Measurements from ENCODE around the gene TTC7B. TPM values are rescaled to one million over a fixed set of nuclear protein-coding genes. Genes with fewer than 3 reads are reported as not detected.

TTC7B gene
- total RNA-seq, 1 donor from 2014 or later = 23.9 TPM

DNA sequence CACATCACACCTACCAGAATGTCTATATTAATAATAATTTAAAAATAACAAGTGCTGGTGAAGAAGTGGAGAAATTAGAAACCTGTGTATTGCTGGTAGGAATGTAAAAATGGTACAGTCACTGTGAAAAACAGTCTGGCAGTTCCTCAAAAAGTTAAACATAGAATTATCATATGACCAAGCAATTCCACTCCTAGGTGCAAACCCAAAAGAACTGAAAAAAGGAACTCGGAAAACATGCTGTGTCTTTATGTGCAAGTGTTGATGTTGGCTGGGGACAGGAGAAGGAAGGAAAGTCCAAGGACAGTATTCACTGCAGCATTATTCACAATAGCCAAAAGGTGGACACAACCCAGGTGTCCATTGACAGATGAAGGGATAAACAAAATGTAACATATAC is 146.5 kb downstream of the TTC7B start:
- DNase-seq = no peak

DNA sequence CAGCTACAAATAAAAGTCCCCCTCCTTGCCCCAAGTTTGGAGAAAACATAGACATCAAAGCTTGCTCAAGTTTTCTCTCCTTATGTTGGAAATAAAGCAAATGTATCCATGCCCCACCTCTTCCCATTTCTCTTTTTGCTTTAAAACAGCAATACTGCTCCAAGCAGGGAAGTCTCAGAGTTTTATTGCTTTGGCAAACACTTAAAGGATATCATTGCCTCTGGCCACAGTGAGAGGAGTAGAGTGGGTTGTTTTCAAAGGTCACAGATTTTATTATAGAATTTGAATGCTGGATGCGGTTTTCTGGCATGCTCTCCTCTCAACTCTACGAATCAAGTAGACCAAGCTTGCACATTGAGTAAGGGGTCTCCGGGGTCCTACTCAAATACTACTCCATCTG is 149.7 kb downstream of the TTC7B start:
- no peak for DNase-seq

DNA sequence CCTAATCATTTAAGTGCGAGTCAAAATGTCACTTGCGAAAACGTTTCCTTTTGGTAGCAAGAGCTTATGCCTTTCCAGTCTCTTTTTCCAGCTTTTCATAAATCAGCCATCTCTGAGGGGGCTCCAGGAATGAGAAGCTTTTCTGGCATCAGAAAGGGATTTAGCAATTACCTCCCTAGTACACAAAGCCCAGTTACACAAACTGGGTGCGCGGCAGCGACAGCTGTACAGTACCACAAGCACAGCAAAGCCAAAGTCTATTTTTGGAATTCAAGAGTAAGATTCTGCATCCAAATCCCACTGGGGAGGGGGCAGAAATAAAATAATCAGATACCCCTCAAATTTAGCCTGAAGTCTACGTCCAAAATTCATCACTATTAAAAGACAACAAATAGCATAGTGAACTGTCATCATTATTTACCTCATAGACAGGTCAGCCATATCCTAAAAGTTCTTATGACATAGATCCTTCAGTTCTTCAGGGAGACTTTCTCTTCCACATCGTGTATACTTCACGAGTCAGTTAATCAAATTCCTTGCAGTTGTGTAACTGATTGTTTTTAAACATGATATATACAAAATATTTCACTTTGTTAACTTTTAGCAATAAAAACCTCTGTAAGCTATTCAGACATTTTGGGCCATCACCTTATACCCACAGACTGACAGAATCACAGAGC is 150.8 kb downstream of the TTC7B start:
- DNase-seq = peak; percentile 86

DNA sequence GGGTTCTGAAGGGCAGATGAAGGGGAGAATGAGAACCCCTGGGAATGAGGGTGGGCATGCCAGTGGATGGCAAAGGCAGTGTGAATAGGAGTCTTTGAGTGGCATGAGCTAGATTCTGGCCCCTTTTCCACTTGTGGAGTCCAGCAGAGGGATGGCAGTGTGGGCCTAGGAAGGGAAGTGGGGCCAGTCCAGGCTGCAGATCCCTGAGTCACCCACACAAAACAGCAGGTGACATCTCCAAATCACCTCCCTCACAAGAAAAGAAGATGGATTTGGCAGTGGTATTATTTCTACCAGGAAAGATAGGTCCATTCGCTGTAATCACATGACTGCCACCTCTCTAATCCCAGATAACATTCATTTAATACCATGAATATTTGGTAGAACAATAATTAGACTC is 151.3 kb downstream of the TTC7B start:
- no peak for DNase-seq

DNA sequence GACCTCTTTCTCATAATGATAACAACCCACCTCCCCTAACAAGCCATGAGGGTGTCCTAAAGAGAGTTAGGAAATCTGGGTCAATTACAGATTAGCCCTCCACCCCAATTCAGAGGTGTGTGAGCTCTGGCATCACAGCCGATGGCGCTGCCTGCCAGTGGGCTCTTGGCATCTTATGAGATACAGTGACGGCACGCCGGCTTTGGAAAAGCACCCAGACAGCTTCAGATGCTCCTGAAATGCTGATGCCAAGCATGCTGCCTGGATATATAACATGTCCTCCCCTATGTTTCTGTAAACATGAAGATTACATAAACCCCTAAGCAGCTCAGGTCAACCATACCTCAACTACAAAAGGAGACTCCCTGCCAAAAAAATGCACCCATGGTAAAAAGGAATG is 152.6 kb downstream of the TTC7B start:
- DNase-seq = no peak

DNA sequence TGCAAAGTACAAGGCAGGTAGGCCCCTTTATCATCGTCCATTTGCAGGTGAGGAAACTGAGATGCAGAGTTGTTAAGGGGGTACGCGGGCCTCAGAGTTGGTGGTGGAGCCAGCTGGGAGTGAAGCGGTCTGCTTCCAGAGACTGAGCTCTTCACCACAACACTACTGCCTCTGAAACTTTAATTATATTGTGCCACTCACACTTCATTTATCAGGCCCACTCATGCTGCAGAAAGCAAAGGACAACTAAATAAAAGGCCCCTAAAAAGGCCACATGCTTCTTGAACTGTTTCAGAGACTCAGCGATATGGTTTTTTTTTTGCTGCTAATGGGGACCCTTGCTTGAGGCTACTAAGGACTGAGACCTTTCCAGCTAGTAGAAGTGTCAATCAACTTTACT is 153.1 kb downstream of the TTC7B start:
- DNase-seq = no peak

DNA sequence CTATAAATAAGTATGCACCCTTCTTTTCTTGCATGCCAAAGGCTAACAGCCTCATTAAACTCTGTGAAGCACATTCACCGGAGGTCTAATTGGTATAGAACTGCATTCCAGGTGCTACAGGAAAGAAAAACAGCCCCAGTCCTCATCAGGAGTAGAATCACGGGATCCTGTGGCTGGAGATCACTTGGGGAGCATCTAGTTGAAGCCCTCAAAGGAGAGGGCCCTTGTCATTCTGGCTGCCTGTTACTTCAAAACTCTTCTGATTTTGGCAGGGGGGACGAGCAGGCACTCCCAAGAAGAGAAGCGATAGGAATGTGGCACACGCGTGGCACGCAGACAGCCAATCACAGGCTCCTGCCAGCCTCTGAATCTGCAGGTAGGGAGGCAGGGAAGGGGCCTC is 154.4 kb downstream of the TTC7B start:
- DNase-seq = no peak

DNA sequence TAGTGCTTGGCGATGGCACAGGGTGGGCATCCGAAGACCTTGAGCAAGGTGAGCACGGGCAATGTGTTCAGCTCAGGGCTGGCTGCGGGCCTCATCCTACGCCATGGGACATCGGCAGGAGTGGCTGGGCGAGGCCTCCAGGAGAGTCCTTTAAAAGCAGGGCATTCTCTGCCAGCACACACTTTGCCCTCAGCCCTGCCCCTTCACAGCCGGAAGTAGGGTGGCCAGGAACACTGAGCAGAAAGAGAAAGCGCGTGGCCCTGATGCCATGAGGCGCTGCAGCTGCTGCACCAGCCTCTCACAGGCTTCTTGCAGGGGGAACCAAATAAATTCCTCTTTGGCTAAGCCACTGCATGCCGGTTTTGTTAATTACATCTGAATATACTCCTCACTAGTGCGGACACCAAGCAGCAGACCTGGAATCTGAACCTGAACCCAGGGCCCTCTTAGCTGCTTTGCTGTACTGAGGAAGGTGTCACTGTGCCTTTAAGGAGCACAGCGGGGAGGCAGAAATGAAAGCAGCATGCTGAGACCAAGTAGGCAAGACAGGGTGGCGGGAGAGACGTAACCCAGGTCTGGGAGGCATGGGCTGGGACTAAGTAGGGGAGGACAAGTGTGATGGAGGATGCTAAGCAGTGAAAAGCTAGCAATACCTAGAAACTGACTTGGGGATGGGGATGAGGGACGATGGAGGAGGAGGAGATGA is 155.2 kb downstream of the TTC7B start:
- no peak for DNase-seq

DNA sequence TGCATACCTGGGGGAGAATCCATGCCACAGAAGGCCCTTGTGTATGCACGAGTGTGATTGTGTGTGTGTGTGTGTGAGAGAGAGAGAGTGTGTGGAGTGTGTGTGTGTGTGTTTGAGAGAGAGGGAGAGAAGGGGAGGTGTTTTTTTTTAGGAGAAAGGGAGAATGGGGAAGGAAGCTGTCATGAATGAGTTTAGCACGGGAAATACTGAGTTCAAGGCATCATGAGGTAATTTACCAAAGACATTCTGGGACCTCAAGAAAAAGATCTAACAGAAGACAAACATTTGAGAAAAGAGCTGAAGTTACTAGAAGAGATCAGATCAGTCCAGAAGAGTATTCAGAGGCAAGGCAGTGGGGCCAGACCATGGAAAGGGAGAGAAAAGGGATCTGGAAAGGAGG is 157.1 kb downstream of the TTC7B start:
- no peak for DNase-seq

DNA sequence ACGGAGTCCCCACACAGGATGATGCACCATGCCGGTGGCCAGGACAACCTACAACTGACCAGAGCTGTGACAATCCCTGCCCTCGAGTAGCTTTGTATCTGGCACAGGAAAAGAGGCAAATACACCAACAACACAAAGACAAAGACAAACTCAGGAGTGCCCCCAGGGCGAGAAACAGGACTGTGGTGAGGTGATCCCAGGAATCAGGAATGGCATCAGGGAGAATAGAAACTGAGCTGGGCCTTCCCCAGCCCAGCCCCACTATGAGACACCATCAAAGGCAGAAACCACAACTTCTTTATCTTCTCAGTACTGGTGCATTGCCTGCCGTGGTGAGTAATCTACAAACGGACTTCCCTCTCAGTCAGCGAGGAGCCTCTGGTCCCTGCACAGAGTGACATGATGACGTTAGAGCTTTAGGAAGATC is 157.7 kb downstream of the TTC7B start:
- DNase-seq = no peak

DNA sequence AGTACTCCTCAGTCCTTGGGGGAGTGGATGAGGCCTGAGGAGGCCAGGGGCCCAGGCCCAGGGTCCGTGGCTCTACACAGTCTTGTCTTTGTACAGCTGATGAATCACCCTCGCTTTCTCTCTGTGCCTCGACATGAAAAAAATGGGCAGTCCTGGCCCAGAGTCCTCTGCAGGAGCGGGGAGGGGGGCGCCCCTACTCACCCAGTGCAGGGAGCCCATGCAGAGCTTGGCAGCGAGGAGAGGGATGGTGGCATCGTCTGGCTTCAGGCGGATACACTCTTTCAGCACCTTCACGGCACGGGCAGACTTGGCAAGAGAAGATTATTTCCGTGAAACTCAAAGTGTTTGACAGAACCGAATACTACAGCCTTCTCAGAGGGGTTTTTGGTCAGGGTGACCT is 159.3 kb downstream of the TTC7B start:
- DNase-seq = peak; percentile 67

DNA sequence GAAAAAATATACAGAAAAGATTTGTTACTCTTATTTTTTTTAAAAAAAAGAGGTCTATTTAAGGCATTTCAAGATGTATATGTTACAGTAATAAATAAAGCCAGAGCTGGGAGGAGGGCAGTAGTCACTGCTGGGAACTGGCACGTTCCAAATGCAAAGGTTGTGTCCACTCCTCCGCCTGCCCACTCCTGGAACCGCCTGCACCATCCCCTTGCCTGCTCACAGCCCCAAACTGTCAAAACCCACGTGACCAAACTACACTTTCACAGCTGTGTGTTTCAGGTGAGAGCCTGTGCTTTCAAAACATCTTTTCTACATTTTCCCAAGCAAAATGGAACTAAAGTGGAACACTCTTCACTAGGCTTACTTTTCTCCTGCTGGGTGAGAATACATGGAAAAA is 160.4 kb downstream of the TTC7B start:
- no peak for DNase-seq

DNA sequence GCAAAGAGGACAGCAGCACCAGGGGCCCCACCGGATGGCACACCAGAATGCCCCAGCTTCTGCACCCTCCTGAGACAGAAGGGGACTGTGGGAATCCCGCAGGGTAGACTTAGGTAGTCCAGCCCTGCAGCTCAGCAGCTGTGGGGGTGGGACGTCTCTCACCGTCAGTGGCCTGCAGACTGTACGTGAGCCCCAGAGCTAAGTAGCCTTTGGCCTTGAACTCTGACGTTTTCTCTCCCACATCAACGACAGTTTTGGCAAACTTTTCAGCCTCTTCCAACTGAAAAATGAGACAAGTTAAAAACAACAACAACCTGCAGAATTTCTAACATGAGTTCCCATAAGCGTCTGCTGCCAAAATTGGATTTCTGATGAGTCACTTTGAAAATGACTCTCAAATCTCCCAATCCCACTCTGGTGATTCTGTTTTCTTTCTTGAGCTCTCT is 161.4 kb downstream of the TTC7B start:
- peak; percentile 62 for DNase-seq

DNA sequence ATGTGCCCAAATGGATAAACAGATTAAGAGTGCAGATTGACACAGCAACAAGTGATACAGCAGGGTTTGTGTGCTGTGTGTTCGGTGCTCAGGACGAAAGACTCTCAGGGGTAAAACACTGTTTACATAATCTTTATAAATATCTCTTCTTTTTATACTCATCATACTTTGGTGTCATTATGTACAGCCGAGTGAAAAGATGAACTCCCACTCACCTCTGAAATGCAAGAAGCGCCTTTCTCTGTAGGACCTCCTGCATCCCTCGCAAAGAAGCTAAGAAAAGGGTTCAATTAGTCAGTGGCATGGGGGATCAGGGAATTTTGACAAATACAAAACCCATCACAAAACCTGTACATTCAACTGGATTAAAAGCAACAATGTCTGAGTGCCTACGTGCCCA is 163.6 kb downstream of the TTC7B start:
- no peak for DNase-seq

DNA sequence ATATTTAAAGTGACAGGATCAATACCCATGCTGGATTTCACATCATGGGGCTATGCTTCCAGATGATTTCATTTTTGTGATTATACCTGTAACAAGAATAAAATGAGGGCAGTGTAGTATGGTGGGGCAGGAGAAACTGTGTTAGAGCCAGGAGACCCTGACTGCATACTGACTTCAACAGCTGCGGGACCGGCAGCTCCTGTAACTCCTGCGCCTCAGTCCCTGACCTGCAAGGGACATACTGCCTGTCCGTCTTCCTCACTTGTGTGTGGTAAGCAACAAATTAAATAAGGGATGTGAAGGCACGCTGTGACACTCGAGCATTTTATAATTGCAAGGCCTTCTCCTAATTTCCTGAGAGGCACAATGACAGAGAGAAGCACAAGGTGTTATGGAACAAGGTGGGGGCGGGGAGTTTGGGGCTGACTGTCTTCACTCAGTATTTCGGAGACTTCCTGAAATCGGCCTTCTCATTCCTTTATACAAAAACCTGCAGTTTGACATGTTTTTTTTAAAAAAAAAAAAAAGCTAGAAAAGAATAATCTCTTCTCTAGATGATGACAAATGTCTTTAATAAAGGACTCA is 164.2 kb downstream of the TTC7B start:
- DNase-seq = no peak

DNA sequence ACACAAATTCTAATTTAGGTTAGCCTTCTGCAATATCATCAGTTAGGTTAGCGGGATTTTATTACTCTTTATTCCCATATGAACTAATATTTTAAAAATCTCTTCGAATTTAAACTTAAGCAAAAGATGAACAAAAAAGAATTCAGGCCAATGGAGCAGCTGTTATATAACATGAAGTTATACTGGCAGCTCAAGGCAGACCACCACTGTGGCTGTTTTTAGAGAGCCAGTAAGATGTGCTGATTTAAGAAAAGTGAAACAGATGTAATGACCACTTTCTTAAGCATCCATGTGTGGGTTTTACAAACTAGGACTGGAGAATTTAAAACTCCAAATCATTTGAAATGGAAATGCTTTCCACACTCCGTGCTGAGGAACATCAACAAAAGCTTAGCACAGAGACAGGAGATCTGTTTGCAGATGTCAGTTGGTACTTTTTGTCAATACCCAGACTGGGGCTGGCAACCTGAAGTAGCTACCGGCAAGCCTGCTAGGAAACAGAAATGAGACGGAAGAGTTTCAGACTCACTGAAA is 164.9 kb downstream of the TTC7B start:
- no peak for DNase-seq

DNA sequence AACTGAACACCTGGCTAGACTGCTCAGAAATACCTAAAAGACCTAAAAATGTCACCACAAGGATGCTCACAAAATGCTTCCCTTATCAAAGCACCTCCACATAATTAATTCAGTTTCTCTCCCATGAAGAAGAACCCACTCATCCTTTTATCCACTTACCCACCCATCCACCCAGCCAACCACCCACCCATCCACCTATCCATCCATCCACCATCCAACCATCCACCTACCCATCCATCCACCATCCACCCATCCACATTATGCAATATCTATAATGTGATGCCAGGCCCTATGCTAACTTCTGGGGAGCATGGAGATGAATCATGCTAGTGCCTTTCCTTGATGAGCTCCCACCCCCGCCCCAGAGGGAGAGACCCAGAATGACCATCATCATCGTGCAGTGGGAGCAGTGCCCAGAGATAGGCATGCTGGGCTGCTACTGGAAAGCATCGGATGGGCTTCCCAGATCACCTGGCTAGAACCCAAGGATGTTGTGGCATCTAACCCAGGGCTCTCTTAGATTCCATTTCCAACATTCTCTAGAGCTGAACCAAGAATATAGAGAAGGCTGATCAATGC is 166.6 kb downstream of the TTC7B start:
- DNase-seq = no peak

DNA sequence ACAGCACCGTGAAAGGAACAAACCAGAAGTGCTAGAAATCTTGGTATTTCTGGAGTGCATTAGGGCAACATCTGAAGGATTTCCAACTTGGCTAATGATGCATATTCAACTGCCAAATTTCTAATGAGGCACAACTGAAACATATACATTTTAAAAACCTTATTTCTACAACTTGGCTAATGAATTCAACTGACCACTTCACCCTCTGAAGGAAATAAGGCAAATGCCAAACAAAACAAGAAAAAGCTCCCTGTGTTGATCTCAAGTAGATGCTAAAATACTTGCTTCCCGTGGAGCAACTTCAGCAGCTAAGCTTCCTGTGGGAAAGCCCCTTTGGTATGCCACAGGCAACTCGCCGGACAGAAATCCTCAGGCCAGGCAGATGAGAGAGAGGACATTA is 167.1 kb downstream of the TTC7B start:
- DNase-seq = peak; percentile 53

DNA sequence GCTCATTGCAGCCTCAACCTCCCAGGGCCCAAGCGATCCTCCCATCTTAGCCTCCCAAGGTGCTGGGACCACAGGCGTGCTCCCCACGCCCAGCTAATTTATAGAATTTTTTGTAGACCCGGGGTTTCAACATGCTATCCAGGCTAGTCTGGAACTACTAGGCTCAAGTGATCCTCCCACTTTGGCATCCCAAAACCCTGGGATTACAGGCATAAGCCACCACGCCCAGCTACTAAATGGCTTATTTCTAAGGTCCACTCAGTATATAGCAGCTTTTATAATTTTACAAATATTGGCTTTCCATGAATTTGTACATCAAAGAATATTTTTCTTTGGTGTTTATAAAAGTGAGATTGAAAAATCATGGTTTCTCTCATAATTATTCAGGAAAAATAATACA is 167.8 kb downstream of the TTC7B start:
- no peak for DNase-seq

DNA sequence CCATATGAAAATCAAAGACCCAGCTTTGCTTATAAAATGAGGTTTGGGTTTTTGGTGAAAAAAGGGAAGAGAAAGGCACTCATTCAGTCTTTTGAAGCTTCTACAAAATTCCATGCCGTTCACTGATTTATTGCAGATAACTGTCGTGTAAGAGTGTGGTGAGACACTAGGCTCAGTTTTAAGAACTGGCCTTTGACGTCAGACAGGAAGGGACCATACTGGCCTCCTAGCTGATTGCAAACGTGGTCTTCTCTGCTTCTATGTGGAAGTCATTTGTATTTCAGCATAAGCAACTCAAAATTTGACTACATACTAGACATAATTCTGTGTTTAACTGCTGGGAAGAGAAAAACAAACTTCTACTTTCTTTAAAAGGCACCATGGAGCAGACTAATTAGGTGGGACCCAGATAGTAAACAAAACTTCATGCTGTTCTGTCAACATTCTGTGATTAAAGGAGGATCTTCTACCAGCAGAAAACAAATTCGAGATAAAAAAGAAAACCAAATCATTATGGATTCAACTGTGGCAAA is 168.7 kb downstream of the TTC7B start:
- DNase-seq = no peak

DNA sequence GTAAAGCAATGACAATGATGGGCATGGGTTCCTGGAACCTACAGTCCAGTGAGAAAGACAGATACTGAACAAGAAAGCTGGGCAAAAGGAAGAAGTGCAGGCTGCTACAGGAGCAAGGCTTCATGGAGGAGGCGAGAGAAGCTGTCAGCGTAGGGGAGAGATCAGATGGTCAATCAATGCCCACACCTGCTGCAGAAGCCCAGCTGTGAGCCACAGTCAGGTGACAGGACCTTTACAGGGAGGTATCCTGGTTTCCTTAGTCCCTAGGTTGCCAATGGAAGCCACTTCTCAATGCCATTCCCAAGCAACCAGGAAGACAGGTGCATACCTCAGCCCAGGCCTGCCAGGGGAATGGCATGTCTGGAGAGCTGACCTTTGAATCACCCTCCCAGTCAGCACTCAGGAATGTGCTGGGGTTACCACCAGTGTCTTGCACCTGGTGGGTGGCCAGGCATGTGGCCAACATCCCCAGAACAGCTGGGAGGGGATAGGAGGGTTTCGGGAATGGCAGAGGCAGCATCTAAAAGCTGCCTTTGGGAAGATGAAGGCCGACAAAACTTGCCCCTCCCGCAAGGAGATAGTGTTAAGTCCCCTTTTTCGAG is 170.3 kb downstream of the TTC7B start:
- peak; percentile 86 for DNase-seq

DNA sequence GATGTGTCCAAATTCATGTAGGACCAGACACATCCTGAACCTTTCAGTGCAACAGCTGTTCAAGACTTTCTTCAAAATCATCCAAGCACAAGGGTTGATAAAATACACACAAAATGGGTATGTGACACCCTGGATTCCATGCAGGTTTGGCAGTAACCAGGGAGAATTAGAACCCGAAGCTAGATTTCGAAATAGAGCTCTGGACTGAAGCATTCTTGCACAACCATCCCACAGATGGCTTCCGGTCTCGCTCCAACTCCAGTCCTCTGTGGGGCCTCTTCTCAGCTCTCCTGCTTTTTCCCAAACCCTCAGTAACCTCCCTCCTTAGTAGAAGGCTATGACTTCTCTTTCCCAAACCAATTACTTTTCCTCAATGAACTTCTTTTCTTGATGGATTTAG is 171.3 kb downstream of the TTC7B start:
- peak; percentile 76 for DNase-seq
